ENCODE measurements around the gene DIPK1B.
"Not testable (repeated sequence)": the region's sequence is repeated elsewhere in the genome, so short reads cannot be mapped to it uniquely, and the experiment has no call there.

The DIPK1B gene

GRCh38 chr9:136694872-136695247, 17.5 kb upstream of the DIPK1B start:
- DNase-seq = no peak
- intact Hi-C loops (cut with DNase I) = no loop called here

GRCh38 chr9:136695435-136695895, 16.9 kb upstream of the DIPK1B start:
- intact Hi-C loops (cut with DNase I) = no loop called here
- DNase-seq = no peak

GRCh38 chr9:136695955-136696354, 16.4 kb upstream of the DIPK1B start:
- intact Hi-C loops (cut with DNase I) = no loop called here
- DNase-seq = no peak

- intact Hi-C loops (cut with DNase I) = no loop called here
- no peak for DNase-seq
Measured at GRCh38 chr9:136696502-136696901, 15.9 kb upstream of the DIPK1B start.

- DNase-seq = no peak
- intact Hi-C loops (cut with DNase I) = no loop called here
Measured at GRCh38 chr9:136697146-136697820, 15.1 kb upstream of the DIPK1B start.

- no peak for DNase-seq
- intact Hi-C loops (cut with DNase I) = no loop called here
Measured at GRCh38 chr9:136697821-136698526, 14.4 kb upstream of the DIPK1B start.

- DNase-seq = no peak
- intact Hi-C loops (cut with DNase I) = no loop called here
Measured at GRCh38 chr9:136698635-136699246, 13.6 kb upstream of the DIPK1B start.

GRCh38 chr9:136700304-136700703, 12.1 kb upstream of the DIPK1B start:
- no peak for DNase-seq
- intact Hi-C loops (cut with DNase I) = no loop called here

- intact Hi-C loops (cut with DNase I) = no loop called here
- no peak for DNase-seq
Measured at GRCh38 chr9:136700959-136701667, 11.3 kb upstream of the DIPK1B start.

GRCh38 chr9:136701668-136702053, 10.7 kb upstream of the DIPK1B start:
- DNase-seq = no peak
- intact Hi-C loops (cut with DNase I) = no loop called here

GRCh38 chr9:136703276-136703860, 9.0 kb upstream of the DIPK1B start:
- intact Hi-C loops (cut with DNase I) = no loop called here
- DNase-seq = no peak

GRCh38 chr9:136704741-136705140, 7.6 kb upstream of the DIPK1B start:
- intact Hi-C loops (cut with DNase I); DNase-seq: not testable (repeated sequence)

- DNase-seq = no peak
- intact Hi-C loops (cut with DNase I) = no loop called here
Measured at GRCh38 chr9:136705564-136705963, 6.8 kb upstream of the DIPK1B start.

GRCh38 chr9:136707011-136707410, 5.4 kb upstream of the DIPK1B start:
- DNase-seq = no peak
- intact Hi-C loops (cut with DNase I) = no loop called here

GRCh38 chr9:136707849-136708517, 4.4 kb upstream of the DIPK1B start:
- DNase-seq = no peak
- intact Hi-C loops (cut with DNase I) = no loop called here

GRCh38 chr9:136709454-136710109, 2.8 kb upstream of the DIPK1B start:
- intact Hi-C loops (cut with DNase I) = no loop called here
- no peak for DNase-seq

- DNase-seq = no peak
- intact Hi-C loops (cut with DNase I) = no loop called here
Measured at GRCh38 chr9:136710543-136710942, 1.8 kb upstream of the DIPK1B start.

GRCh38 chr9:136711219-136711648, 1.1 kb upstream of the DIPK1B start:
- intact Hi-C loops (cut with DNase I) = not testable (repeated sequence)

More at GRCh38 chr9:136711219-136711648, 1.1 kb upstream of the DIPK1B start:
- not testable (repeated sequence) for DNase-seq
